Measurements from ENCODE around the gene HACD3.
"Not testable (repeated sequence)": the region's sequence is repeated elsewhere in the genome, so short reads cannot be mapped to it uniquely, and the experiment has no call there.

The HACD3 gene, protein sequence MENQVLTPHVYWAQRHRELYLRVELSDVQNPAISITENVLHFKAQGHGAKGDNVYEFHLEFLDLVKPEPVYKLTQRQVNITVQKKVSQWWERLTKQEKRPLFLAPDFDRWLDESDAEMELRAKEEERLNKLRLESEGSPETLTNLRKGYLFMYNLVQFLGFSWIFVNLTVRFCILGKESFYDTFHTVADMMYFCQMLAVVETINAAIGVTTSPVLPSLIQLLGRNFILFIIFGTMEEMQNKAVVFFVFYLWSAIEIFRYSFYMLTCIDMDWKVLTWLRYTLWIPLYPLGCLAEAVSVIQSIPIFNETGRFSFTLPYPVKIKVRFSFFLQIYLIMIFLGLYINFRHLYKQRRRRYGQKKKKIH

DNA sequence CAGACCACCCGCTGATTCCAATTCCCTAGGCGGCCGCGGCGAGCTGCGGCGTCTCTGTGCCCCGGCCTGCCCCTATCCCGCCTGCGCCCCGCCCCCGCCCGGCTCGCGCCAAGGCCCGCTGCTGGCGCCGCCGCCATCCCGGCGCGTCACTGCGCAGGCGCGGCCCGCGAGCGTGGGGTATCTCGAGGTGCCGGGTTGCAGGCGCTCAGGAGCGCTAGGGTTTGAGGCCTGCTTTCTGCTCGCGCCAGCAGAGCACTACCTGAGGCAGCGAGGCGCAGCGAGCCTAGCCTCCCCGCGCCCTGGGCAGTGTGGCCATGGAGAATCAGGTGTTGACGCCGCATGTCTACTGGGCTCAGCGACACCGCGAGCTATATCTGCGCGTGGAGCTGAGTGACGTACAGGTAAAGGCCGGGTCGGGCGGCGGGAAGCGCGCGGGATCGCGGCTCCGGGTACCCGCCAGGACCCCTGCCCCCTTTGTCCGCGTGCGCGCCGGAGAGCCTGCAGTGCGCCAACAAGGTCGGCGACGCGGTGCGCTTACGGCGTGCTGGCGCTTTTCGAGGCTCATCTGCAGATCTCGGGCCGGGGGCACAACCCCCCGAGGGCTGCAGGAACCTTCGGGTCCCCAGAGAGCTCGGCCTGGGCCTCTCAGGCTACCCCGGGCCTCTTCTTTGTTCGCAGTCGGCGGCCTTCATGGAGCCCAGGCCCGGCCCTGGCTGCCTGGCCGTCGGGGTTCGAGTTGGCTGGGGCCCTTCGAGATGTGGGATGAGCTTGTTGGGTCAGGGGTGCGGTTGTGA lies at the start of gene HACD3:
Gene HACD3 (plus strand): TSS at position 146 of the 794 bp plus-strand sequence. CDS start 169 bp downstream, at position 315.
- peak; percentile 90 for DNase-seq

GRCh38 chr15:65484876-65485275 lies 45.4 kb upstream of the HACD3 start:
- no peak for DNase-seq

DNA sequence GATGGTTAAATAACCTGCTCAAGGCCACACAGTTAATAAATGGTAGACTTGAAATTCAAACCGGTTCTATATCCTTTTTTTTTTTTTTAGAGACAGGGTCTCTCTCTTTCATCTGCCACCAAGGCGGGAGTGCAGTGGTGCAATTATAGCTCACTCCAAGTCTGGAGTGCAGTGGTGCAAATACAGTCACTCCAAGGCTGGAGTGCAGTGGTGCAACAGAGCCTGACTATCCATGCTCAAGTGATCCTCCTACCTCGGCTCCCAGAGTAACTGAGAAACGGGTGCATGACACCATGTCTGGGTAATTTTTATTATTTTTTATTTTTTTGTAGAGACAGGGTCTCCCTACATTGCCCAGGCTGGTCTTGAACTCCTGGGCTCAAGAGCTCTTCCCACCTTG lies 36.2 kb upstream of the HACD3 start:
- no peak for DNase-seq

- no peak for DNase-seq
These were observed 20.9 kb upstream of the HACD3 start for GRCh38 chr15:65509321-65509720.

DNA sequence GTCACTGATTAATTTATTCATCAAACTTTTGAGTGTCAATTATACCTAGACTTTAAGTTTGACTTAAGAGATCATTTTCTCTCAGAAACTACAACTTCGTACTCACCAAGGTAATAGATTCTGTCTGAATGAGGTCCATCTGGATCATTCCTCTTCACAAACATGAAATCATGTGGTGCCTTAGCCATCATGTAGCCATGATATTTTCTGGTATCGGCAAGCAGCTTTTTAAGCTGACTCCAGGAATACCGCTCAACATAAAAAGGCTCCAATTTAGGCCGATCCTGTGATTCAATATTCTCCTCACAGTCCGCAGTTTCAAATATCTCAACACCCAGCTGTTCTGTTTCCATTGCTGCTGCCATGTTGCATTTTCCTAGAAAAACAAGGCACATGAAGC lies 18.1 kb upstream of the HACD3 start:
- DNase-seq = no peak

DNA sequence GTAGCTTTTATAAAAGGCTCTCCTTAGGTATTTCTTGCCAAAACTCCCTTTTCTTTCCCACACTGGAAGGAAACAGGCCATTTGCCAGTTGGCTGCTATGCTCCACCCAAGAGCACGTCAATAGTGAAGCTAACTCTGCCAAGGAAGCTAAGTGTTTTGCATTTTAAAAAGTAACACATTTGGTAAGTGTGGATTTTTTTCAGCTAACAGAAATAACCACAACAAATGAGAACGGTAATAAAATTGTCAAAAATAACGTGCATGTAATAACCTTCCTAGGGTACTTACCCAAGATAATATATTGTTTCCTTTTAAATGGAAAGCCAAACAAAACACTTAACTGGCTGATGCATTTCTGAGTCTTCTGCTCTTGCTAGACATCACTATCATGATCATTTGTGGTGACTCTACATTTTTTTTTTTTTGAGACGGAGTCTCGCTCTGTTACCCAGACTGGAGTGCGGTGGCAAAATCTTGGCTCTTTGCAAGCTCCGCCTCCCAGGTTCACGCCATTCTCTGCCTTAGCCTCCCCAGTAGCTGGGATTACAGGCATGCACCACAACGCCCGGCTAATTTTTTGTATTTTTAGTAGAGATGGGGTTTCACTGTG lies 17.4 kb upstream of the HACD3 start:
- peak; percentile 3 for DNase-seq

- DNase-seq = peak; percentile 96
These were observed 13.0 kb upstream of the HACD3 start, which contains the start of gene DPP8 for GRCh38 chr15:65516997-65517865. DPP8 (minus strand) TSS chr15:65517689; CDS start chr15:65512553, 5,136 bp downstream.

GRCh38 chr15:65517866-65518207 lies 12.4 kb upstream of the HACD3 start:
- DNase-seq = no peak

GRCh38 chr15:65518633-65519285 lies 11.5 kb upstream of the HACD3 start:
- DNase-seq = no peak

DNA sequence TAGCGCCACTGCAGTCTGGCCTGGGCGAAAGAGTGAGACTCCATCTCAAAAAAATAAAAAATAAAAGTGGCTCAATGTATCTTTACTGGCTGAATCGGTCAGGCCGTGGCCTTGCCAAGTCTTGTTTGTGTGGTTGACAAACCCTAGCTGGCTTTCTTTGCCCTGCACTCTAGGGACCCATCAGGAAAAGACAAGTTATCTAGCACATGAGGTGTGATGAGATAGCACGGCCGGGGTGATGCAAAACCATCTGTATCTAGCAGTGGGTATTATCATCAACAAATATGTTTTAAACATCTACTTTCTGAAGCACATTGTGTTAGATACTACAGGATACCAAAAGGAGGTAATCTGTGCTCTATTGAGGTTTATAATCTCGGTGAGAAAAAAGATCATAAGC lies 8.9 kb upstream of the HACD3 start:
- no peak for DNase-seq

- DNase-seq = no peak
These were observed 6.0 kb upstream of the HACD3 start for GRCh38 chr15:65524226-65524625.

DNA sequence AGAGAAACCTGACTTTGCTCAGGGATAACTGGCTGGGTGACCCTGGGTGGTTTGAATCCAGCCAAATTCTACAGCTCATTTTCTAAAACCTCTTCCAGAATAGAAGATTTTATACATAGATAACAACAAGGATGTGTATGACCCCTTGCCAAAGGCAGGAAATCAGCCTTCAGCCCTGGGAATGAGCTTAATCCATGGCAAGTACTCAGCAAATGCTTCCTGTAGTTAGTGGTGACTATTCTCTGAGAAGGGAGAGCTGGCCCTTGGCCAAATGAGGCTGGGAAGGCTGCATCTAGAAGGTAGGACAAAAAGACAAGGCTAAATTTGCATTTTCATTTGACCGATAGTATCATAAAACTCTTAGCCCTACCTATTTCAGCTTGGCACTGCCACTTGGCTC lies 4.6 kb upstream of the HACD3 start:
- DNase-seq = no peak

GRCh38 chr15:65528461-65529060 lies 1.7 kb upstream of the HACD3 start:
- no peak for DNase-seq

DNA sequence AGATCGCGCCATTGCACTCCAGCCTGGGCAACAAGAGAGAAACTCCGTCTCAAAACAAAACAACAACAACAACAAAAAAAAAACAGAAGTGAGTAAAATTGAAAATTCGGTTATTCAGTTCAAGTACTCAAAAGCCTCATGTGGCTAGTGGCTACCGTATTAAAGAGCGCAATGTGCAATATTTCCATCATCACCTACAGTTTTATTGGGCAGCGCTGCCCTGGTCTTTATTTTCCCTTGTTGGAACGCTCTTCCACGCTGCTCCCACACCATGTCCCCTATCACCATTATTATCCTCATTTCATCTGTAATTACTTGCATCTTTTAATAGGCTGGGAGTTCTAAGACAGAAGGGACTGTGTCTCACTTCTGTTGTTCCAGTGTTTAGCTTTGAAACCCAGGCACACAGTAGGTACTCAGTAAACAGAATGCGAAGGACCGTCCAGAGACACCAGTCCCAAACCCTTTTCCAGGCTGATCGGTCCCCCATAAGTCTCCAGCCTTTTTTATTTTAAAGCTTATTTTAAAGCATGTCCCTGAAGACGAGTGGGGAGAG lies 423 bp upstream of the HACD3 start:
- no peak for DNase-seq

DNA sequence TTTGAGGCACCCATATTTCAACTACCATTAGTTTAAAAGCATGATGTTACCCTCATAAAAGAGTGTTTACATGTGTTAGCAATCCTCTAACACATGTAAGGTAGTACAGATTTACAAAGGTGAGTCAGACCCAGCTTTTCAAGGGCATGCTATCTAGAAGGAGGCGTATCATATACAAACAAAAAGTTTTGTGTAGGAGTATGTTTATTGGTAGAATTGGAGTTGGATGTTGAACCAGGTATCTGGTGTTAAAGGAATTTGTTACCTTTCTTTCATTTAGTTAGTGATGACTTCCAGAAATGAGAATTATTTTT lies 2.4 kb downstream of the HACD3 start:
- no peak for DNase-seq

- no peak for DNase-seq
These were observed 2.9 kb downstream of the HACD3 start for GRCh38 chr15:65533057-65533756.

GRCh38 chr15:65535192-65535591 lies 4.9 kb downstream of the HACD3 start:
- no peak for DNase-seq

- no peak for DNase-seq
These were observed 10.1 kb downstream of the HACD3 start for GRCh38 chr15:65540314-65540713.

DNA sequence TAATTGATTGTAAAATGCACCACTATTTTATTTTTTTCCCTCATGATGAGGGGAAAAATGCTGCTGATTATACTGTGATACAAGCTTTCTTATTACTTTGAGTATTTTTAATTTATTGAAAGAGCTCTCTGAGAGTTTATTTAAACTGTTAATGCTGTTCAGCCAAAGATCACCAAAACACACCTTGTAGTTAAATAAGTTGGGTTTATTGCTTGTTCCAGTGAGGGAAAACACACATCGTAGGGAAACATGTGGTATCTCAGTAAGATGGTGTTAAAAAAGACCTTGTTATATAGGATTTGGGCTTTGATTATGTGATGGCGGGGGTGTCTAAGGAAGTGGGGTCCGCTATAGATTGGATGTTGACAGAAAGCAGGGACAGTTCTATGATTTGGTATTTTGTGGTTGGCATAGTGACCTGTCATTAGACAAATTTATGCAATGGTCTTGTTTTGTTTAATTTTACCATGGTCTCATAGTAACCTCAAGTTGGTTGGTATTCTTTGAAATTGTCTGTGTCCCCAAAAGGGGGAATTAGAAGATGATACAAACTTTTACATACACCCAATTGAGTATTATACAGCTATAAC lies 11.1 kb downstream of the HACD3 start:
- no peak for DNase-seq

GRCh38 chr15:65547841-65548240 lies 17.6 kb downstream of the HACD3 start:
- no peak for DNase-seq

- not testable (repeated sequence) for DNase-seq
These were observed 19.0 kb downstream of the HACD3 start for GRCh38 chr15:65549288-65549687.

Measured in suppressor macrophage treated with lipopolysaccharide for 4 hours (primary cell).